ENCODE results near the gene TRAF7.

DNA sequence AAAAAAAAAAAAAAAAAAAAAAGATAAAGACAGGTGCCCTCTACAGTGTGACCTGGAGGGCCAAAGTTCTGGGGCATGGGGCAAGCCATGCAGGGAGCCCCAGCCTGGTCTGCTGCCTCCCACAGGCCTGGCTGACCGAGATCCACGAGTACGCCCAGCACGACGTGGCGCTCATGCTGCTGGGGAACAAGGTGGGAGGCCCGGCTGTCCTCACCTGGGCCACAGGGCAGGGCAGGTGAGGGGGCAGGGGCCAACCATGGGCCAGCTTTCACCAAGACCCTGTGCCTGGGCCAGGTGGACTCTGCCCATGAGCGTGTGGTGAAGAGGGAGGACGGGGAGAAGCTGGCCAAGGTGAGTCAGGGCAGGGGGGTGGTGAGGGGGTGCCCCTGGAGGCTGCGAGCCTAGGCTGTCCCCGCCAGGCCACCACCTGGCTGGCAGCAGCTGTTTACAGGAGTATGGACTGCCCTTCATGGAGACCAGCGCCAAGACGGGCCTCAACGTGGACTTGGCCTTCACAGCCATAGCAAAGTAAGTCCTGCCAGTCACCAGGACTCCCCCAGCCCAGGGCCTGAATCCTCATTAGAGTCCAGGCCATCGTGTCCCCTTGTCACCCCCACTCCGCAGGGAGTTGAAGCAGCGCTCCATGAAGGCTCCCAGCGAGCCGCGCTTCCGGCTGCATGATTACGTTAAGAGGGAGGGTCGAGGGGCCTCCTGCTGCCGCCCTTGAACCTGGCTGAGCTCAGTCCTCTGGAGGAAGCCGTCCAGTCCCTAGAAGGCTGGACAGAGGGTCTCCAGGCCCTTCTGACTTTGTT is 2.7 kb upstream of the TRAF7 start:
- TF ChIP-seq, protein P1, sequence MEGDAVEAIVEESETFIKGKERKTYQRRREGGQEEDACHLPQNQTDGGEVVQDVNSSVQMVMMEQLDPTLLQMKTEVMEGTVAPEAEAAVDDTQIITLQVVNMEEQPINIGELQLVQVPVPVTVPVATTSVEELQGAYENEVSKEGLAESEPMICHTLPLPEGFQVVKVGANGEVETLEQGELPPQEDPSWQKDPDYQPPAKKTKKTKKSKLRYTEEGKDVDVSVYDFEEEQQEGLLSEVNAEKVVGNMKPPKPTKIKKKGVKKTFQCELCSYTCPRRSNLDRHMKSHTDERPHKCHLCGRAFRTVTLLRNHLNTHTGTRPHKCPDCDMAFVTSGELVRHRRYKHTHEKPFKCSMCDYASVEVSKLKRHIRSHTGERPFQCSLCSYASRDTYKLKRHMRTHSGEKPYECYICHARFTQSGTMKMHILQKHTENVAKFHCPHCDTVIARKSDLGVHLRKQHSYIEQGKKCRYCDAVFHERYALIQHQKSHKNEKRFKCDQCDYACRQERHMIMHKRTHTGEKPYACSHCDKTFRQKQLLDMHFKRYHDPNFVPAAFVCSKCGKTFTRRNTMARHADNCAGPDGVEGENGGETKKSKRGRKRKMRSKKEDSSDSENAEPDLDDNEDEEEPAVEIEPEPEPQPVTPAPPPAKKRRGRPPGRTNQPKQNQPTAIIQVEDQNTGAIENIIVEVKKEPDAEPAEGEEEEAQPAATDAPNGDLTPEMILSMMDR (conservative IDR thresholded peaks at IDR 0.05) = no peak
- no peak for TF ChIP-seq EZH2 (IDR thresholded peaks at IDR 0.05; ENCODE audit: low read depth)

Data from PC-9 (cell line).